SK-N-MC (cell line): ENCODE results near the gene GMDS.

Experiments
- DNase-seq: peaks from one replicate; pipeline ENCODE4 v3.0.0-alpha.2; 2011; ENCODE audit warnings: low read depth, low spot score
- H3K27ac ChIP-seq: fragments of 200-600 bp; sonication (generic); 2 replicates; pipeline ENCODE4 v1.5.1; 2016; ENCODE audit warnings: mixed run types
- H3K36me3 ChIP-seq: fragments of 200-600 bp; sonication (generic); 2 replicates; pipeline ENCODE4 v1.6.1; 2017; ENCODE audit warnings: antibody characterized with exemption, low read length, mixed read lengths; ENCODE audit not compliant: insufficient read depth
- H3K4me3 ChIP-seq: fragments of 200-600 bp; sonication (generic); 2 replicates; pipeline ENCODE4 v1.5.1; 2016
- H3K9ac ChIP-seq: fragments of 200-600 bp; sonication (generic); 2 replicates; pipeline ENCODE4 v1.8.0; 2017; ENCODE audit warnings: mixed run types, mixed read lengths; ENCODE audit not compliant: insufficient read length
- H3K9me3 ChIP-seq: fragments of 200-600 bp; sonication (generic); 2 replicates; pipeline ENCODE4 v1.6.1; 2017; ENCODE audit warnings: low read depth, mild to moderate bottlenecking, antibody characterized with exemption, low read length, moderate library complexity, mixed read lengths
- EZH2 ChIP-seq: fragments of 200-600 bp; sonication (generic); IDR thresholded peaks from one replicate; pipeline ENCODE4 v1.6.1; 2017; ENCODE audit warnings: antibody characterized with exemption
- FOXP2 ChIP-seq: optimal IDR thresholded peaks from 2 replicates; pipeline ENCODE3; 2011; ENCODE audit warnings: mild to moderate bottlenecking, moderate library complexity; ENCODE audit not compliant: insufficient read depth; ENCODE audit errors: extremely low read length, control extremely low read depth
- POLR2AphosphoS5 ChIP-seq: IDR thresholded peaks from 2 replicates; pipeline ENCODE4 v1.6.1; 2012; ENCODE audit warnings: mild to moderate bottlenecking, low read depth, low read length, borderline replicate concordance

GMDS gene

GRCh38 chr6:2120912-2121311, 124.5 kb downstream of the GMDS start:
- no peak for TF ChIP-seq EZH2
- no peak for TF ChIP-seq POLR2AphosphoS5
- no peak for TF ChIP-seq FOXP2
- no peak for DNase-seq
- H3K4me3 ChIP-seq: no peak overlapping the region
- no peak overlapping the region for H3K27ac ChIP-seq
- no peak overlapping the region for H3K9ac ChIP-seq
- no peaks in the 10 kb centered on the region for H3K36me3 ChIP-seq
- no peaks in the 10 kb centered on the region for H3K9me3 ChIP-seq

DNA sequence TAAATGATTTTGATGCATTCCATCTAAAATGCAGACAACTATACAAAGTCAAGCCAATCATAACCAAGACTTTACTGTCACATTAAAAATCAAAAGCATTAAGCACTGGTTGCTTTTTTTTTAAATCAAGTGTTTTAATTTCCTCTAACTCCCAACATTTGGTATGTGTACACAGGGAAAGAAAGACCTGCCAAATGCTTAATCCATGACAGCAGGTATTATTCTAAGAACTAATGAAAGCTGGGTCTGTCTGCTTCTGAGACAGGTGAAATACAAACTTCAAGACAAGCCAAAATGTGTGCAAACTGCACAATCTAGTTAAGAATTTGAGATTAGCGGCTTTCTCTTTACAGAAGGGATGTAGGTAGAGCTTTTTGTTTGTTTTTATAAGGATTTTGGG, 126.1 kb downstream of the GMDS start:
- H3K9me3 ChIP-seq: no peaks in the 10 kb centered on the region
- no peak overlapping the region for H3K4me3 ChIP-seq
- TF ChIP-seq FOXP2: no peak
- TF ChIP-seq EZH2: no peak
- no peak for TF ChIP-seq POLR2AphosphoS5
- H3K9ac ChIP-seq: no peak overlapping the region
- H3K27ac ChIP-seq: no peak overlapping the region
- H3K36me3 ChIP-seq: no peaks in the 10 kb centered on the region
- no peak for DNase-seq

DNA sequence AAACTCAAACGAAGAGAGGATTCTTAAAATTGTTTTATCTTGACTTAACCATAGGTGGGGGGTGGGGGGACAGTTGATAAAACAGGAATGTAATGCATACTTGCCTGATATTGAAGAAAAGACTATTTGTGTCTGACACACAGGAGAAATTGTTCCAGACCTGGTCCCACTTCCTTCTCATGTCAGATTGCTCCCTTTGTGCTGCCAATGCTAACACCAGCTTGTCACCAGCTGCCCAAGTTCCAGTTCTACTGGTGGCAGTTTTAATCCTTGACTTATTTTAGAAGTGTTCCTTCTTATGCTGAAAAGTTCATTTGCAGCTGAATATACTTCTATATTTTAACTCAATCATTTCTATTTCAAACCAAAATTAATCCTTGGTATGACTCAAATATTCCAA, 127.3 kb downstream of the GMDS start:
- no peaks in the 10 kb centered on the region for H3K9me3 ChIP-seq
- H3K4me3 ChIP-seq: no peak overlapping the region
- TF ChIP-seq FOXP2: no peak
- TF ChIP-seq EZH2: no peak
- no peaks in the 10 kb centered on the region for H3K36me3 ChIP-seq
- no peak for DNase-seq
- no peak overlapping the region for H3K9ac ChIP-seq
- no peak overlapping the region for H3K27ac ChIP-seq

GRCh38 chr6:2117447-2117846, 128.0 kb downstream of the GMDS start:
- TF ChIP-seq EZH2 (no peak), FOXP2 (no peak), POLR2AphosphoS5 (no peak)
- Histone ChIP-seq H3K36me3 (no peaks in the 10 kb centered on the region), H3K4me3 (no peak overlapping the region), H3K9me3 (no peaks in the 10 kb centered on the region), H3K27ac (no peak overlapping the region), H3K9ac (no peak overlapping the region)
- DNase-seq: no peak

- no peak overlapping the region for H3K9ac ChIP-seq
- no peaks in the 10 kb centered on the region for H3K36me3 ChIP-seq
- no peak for DNase-seq
- H3K27ac ChIP-seq: no peak overlapping the region
- no peak overlapping the region for H3K4me3 ChIP-seq
- no peak for TF ChIP-seq FOXP2
- TF ChIP-seq POLR2AphosphoS5: no peak
- TF ChIP-seq EZH2: no peak
- no peaks in the 10 kb centered on the region for H3K9me3 ChIP-seq
Measured at GRCh38 chr6:2116496-2116895, 128.9 kb downstream of the GMDS start.

GRCh38 chr6:2114100-2114499, 131.3 kb downstream of the GMDS start:
- Histone ChIP-seq H3K27ac (no peak overlapping the region), H3K36me3 (no peaks in the 10 kb centered on the region), H3K9ac (no peak overlapping the region), H3K4me3 (no peak overlapping the region), H3K9me3 (no peaks in the 10 kb centered on the region)
- no peak for DNase-seq
- TF ChIP-seq POLR2AphosphoS5 (no peak), EZH2 (no peak), FOXP2 (no peak)

GRCh38 chr6:2111162-2111677, 134.2 kb downstream of the GMDS start:
- TF ChIP-seq POLR2AphosphoS5: no peak
- TF ChIP-seq FOXP2: no peak
- no peak for TF ChIP-seq EZH2
- Histone ChIP-seq H3K36me3 (no peaks in the 10 kb centered on the region), H3K9me3 (no peaks in the 10 kb centered on the region), H3K4me3 (no peak overlapping the region), H3K9ac (no peak overlapping the region), H3K27ac (no peak overlapping the region)
- DNase-seq: no peak

- TF ChIP-seq POLR2AphosphoS5 (no peak), FOXP2 (no peak)
- H3K36me3 ChIP-seq: no peaks in the 10 kb centered on the region
- no peak overlapping the region for H3K27ac ChIP-seq
Measured at GRCh38 chr6:2110504-2110903, 134.9 kb downstream of the GMDS start.

GRCh38 chr6:2109796-2110195, 135.6 kb downstream of the GMDS start:
- no peak overlapping the region for H3K4me3 ChIP-seq
- TF ChIP-seq FOXP2 (no peak), POLR2AphosphoS5 (no peak), EZH2 (no peak)
- DNase-seq: no peak
- H3K27ac ChIP-seq: no peak overlapping the region
- H3K9ac ChIP-seq: no peak overlapping the region
- H3K9me3 ChIP-seq: no peaks in the 10 kb centered on the region
- no peaks in the 10 kb centered on the region for H3K36me3 ChIP-seq

More at GRCh38 chr6:2110504-2110903, 134.9 kb downstream of the GMDS start:
- Histone ChIP-seq H3K4me3 (no peak overlapping the region), H3K9ac (no peak overlapping the region), H3K9me3 (no peaks in the 10 kb centered on the region)
- DNase-seq: no peak
